ENCODE data around the gene SLC25A22.
A peak's percentile ranks its signal among the peaks of the same experiment; 100 is the strongest.

Gene SLC25A22

GRCh38 chr11:813456-814096 is 15.5 kb upstream of the SLC25A22 start:
- H3K4me3 ChIP-seq: no peak overlapping the region
- H3K27ac ChIP-seq: no peak overlapping the region
- H3K27me3 ChIP-seq: no peaks in the 10 kb centered on the region
- peaks cover 26 to 35% (median 29%) of the 10 kb centered on the region in 3 donors for H3K36me3 ChIP-seq
- peaks cover 0 to 30% (median 25%) of the 10 kb centered on the region in 4 donors for H3K4me1 ChIP-seq
- no peak for TF ChIP-seq CTCF (IDR thresholded peaks at IDR 0.05)
- no peak for DNase-seq
- H3K9me3 ChIP-seq: no peaks in the 10 kb centered on the region
- intact Hi-C loops (cut with DNase I; ENCODE audit: low total_unique reads): no loop called here

GRCh38 chr11:813072-813455 is 15.0 kb upstream of the SLC25A22 start:
- no peak overlapping the region for H3K27ac ChIP-seq
- intact Hi-C loops (cut with DNase I; ENCODE audit: low total_unique reads): no loop called here
- H3K36me3 ChIP-seq: peaks cover 26 to 35% (median 29%) of the 10 kb centered on the region in 3 donors
- DNase-seq: no peak
- no peak for TF ChIP-seq CTCF (IDR thresholded peaks at IDR 0.05)
- H3K4me1 ChIP-seq: peaks cover 0 to 32% (median 27%) of the 10 kb centered on the region in 4 donors
- no peaks in the 10 kb centered on the region for H3K9me3 ChIP-seq
- no peaks in the 10 kb centered on the region for H3K27me3 ChIP-seq
- H3K4me3 ChIP-seq: no peak overlapping the region

- peaks cover 0 to 33% (median 28%) of the 10 kb centered on the region in 4 donors for H3K4me1 ChIP-seq
- intact Hi-C loops (cut with DNase I; ENCODE audit: low total_unique reads): no loop called here
- H3K36me3 ChIP-seq: peaks cover 26 to 35% (median 29%) of the 10 kb centered on the region in 3 donors
- H3K9me3 ChIP-seq: no peaks in the 10 kb centered on the region
- no peak for TF ChIP-seq CTCF (IDR thresholded peaks at IDR 0.05)
- no peak for DNase-seq
- no peak overlapping the region for H3K27ac ChIP-seq
- H3K27me3 ChIP-seq: no peaks in the 10 kb centered on the region
- no peak overlapping the region for H3K4me3 ChIP-seq
These were observed 14.3 kb upstream of the SLC25A22 start for GRCh38 chr11:812390-812789.

GRCh38 chr11:811446-812245 is 13.6 kb upstream of the SLC25A22 start:
- Histone ChIP-seq H3K27me3 (no peaks in the 10 kb centered on the region), H3K4me1 (peaks cover 0 to 33% (median 28%) of the 10 kb centered on the region in 4 donors), H3K27ac (no peak overlapping the region), H3K9me3 (no peaks in the 10 kb centered on the region), H3K36me3 (peaks cover 26 to 35% (median 29%) of the 10 kb centered on the region in 3 donors), H3K4me3 (no peak overlapping the region)
- no peak for TF ChIP-seq CTCF (IDR thresholded peaks at IDR 0.05)
- no peak for DNase-seq
- intact Hi-C loops (cut with DNase I; ENCODE audit: low total_unique reads): no loop called here

GRCh38 chr11:810040-810567 is 12.0 kb upstream of the SLC25A22 start:
- Histone ChIP-seq H3K27ac (peak overlapping the region; percentile 94 to 98), H3K4me3 (peak overlapping the region; percentile 86 to 90), H3K9me3 (no peaks in the 10 kb centered on the region), H3K4me1 (peaks cover 0 to 38% (median 30%) of the 10 kb centered on the region in 4 donors), H3K27me3 (no peaks in the 10 kb centered on the region), H3K36me3 (peaks cover 26 to 33% (median 29%) of the 10 kb centered on the region in 3 donors)
- TF ChIP-seq CTCF (IDR thresholded peaks at IDR 0.05): no peak
- no peak for DNase-seq
- intact Hi-C loops (cut with DNase I; ENCODE audit: low total_unique reads): no loop called here

All from tibial artery (tissue), 4 donors.